K562 (cell line): ENCODE measurements around the gene HSD17B13. TPM values are rescaled to one million over a fixed set of nuclear protein-coding genes. Genes with fewer than 3 reads are reported as not detected.

Experiments
- ATAC-seq: fragments of 200-7000 bp; cut with Tn5 transposase; 3 replicates; pipeline ENCODE4 v1.9.1; 2020; ENCODE audit warnings: moderate library complexity
- BruUV-seq: library from RNA; stranded (reverse); fragments of 400-500 nt; replicated peaks from 2 replicates; lab custom pipeline; 2021; lab: Mats Ljungman, UMichigan
- CTCF ChIA-PET: fragments of 300-600 bp; formaldehyde crosslinking; extraction: SDS; loops from one replicate; lab custom pipeline; 2021; ENCODE audit warnings: low intra/inter-chr PET ratio; lab: Yijun Ruan, JAX
- POLR2A ChIA-PET: fragments of 300-600, 350-650 bp; sonication (Branson Sonifier 250); formaldehyde crosslinking; extraction: SDS; loops from one replicate; lab custom pipeline; 2021; ENCODE audit warnings: antibody characterized with exemption, inconsistent platforms; lab: Yijun Ruan, JAX
- DNase-seq, 4 experiments: peaks; one replicate each; pipeline versions ENCODE4 v3.0.0 to v3.0.0-alpha.2; 2011 to 2018; ENCODE audit warnings: low spot score in 3 of 4, mixed read lengths in 3 of 4; ENCODE audit errors: extremely low read depth in 1 of 4
- FAIRE-seq: peaks from 2 replicates; lab custom pipeline; 2011; peaks lifted over from hg19 to GRCh38; lab: Jason Lieb, UNC
- H2AFZ ChIP-seq: 2 replicates; pipeline ENCODE4 v1.6.0; 2011; ENCODE audit warnings: low read depth, low read length, control low read depth, inconsistent platforms
- H3K27ac ChIP-seq: fragments of 200-600 bp; 3 replicates; pipeline ENCODE4 v1.8.0; 2011; ENCODE audit warnings: low read depth, mild to moderate bottlenecking, control low read depth, inconsistent platforms, low read length, moderate library complexity, mixed read lengths; ENCODE audit errors: extremely low read depth
- H3K27me3 ChIP-seq, 2 experiments: fragments of 300-600 bp in 1 of 2; 2 replicates in 1 of 2; 3 replicates in 1 of 2; pipeline versions ENCODE4 v1.6.0 to v1.8.0; 2011; ENCODE audit warnings: inconsistent platforms in 2 of 2, low read length in 2 of 2, mild to moderate bottlenecking in 1 of 2, mixed read lengths in 1 of 2, moderate library complexity in 1 of 2; ENCODE audit not compliant: control insufficient read depth in 2 of 2, insufficient read depth in 2 of 2
- H3K36me3 ChIP-seq: fragments of 300-600 bp; 3 replicates; pipeline ENCODE4 v1.8.0; 2011; ENCODE audit warnings: mild to moderate bottlenecking, low read length, inconsistent platforms; ENCODE audit not compliant: control insufficient read depth, insufficient read depth
- H3K4me1 ChIP-seq, 2 experiments: fragments of 200-600 bp in 1 of 2; replicated peaks in 1 of 2; 2 replicates in 1 of 2; 3 replicates in 1 of 2; pipeline versions ENCODE4 v1.5.1 to v1.8.0; 2011; ENCODE audit warnings: inconsistent platforms in 2 of 2, low read length in 2 of 2, mild to moderate bottlenecking in 1 of 2, mixed read lengths in 1 of 2, moderate library complexity in 1 of 2; ENCODE audit not compliant: control insufficient read depth in 2 of 2, insufficient read depth in 2 of 2
- H3K4me2 ChIP-seq: 2 replicates; pipeline ENCODE4 v1.6.1; 2011; ENCODE audit warnings: low read length, control low read depth, inconsistent platforms, mixed read lengths; ENCODE audit not compliant: insufficient read depth
- H3K4me3 ChIP-seq: fragments of 200-600 bp; sonication (generic), shearing (Covaris generic); 2 replicates; pipeline ENCODE4 v1.5.1; 2016; ENCODE audit warnings: control low read depth, inconsistent platforms
- H3K79me2 ChIP-seq: fragments of 200-600 bp; 3 replicates; pipeline ENCODE4 v1.8.0; 2011; ENCODE audit warnings: low read length, inconsistent platforms; ENCODE audit not compliant: control insufficient read depth, insufficient read depth
- H3K9ac ChIP-seq, 2 experiments: 2 replicates each; pipeline versions ENCODE4 v1.6.0 to v1.6.1; 2011; ENCODE audit warnings: low read depth in 2 of 2, low read length in 2 of 2, control low read depth in 1 of 2, inconsistent platforms in 1 of 2, mild to moderate bottlenecking in 1 of 2, mixed read lengths in 1 of 2; ENCODE audit not compliant: insufficient read depth in 1 of 2
- H3K9me1 ChIP-seq: one replicate; pipeline ENCODE4 v1.6.0; 2011; ENCODE audit warnings: inconsistent platforms, mild to moderate bottlenecking, low read length, moderate library complexity; ENCODE audit not compliant: control insufficient read depth, insufficient read depth
- H3K9me3 ChIP-seq: replicated peaks from 2 replicates; pipeline ENCODE4 v1.5.1; 2011; ENCODE audit warnings: low read depth, low read length, inconsistent platforms; ENCODE audit not compliant: control insufficient read depth, insufficient read depth
- H4K20me1 ChIP-seq: replicated peaks from 2 replicates; pipeline ENCODE4 v1.6.1; 2011; ENCODE audit warnings: low read length, inconsistent platforms, mixed read lengths; ENCODE audit not compliant: control insufficient read depth, insufficient read depth
- ASH1L ChIP-seq: fragments of 450-650 bp; IDR thresholded peaks from 2 replicates; pipeline ENCODE4 v1.6.1; 2018; ENCODE audit warnings: borderline replicate concordance, mild to moderate bottlenecking, low read depth; ENCODE audit not compliant: partially characterized antibody
- MEF2D ChIP-seq: conservative IDR thresholded peaks from 2 replicates; pipeline ENCODE4 v1.6.1; 2016; ENCODE audit warnings: low read depth, missing genetic modification characterization, missing compliant biosample characterization
- MEIS2 ChIP-seq: fragments of 450-650 bp; IDR thresholded peaks from 2 replicates; pipeline ENCODE4 v1.6.1; 2014; ENCODE audit warnings: mild to moderate bottlenecking; ENCODE audit not compliant: partially characterized antibody
- MLLT1 ChIP-seq, 2 experiments: fragments of 450-650 bp; IDR thresholded peaks; 2 replicates each; pipeline ENCODE4 v1.6.1; 2016
- PKNOX1 ChIP-seq: fragments of 450-650 bp; IDR thresholded peaks from 2 replicates; pipeline ENCODE4 v1.6.1; 2016
- SRF ChIP-seq, 2 experiments: fragments of 250-450, 450-650 bp in 1 of 2; sonication (Bioruptor Pico) in 1 of 2; sonication (generic) in 1 of 2; formaldehyde crosslinking; IDR thresholded peaks; 2 replicates each; pipeline versions ENCODE4 v1.5.0 to v1.5.1; 2020 to 2022; ENCODE audit warnings: mild to moderate bottlenecking in 1 of 2, missing genetic modification reagents in 1 of 2
- ZNF75A ChIP-seq: fragments of 450-650 bp; formaldehyde crosslinking; IDR thresholded peaks from 2 replicates; pipeline ENCODE4 v1.4.0; 2020; ENCODE audit warnings: mild to moderate bottlenecking
- ZNF77 ChIP-seq: fragments of 250-450 bp; sonication (Bioruptor Pico); IDR thresholded peaks from 2 replicates; pipeline ENCODE4 v1.5.0; 2020
- WGBS: fragments of 100-300 bp; shearing (Covaris generic); methylation state at CpG from one replicate; pipeline ENCODE4 v1.1.6; 2016; ENCODE audit warnings: low coverage, mixed read lengths; ENCODE audit not compliant: insufficient coverage; ENCODE audit errors: missing lambda C conversion rate; 5-methylcytosine and 5-hydroxymethylcytosine counted together
- in situ Hi-C: fragments of 300-500 bp; cut with MboI; formaldehyde crosslinking; loops from 4 replicates; pipeline ENCODE4 v1.15.0; 2018; ENCODE audit warnings: inconsistent platforms, mixed read lengths
- intact Hi-C: fragments of 100-400 bp; cut with micrococcal nuclease; formaldehyde crosslinking; loops from 2 replicates; pipeline ENCODE4 v1.14.2; 2022
- polyA plus RNA-seq, 8 experiments: library from polyadenylated mRNA; depleted of rRNA in 4 of 8; stranded (reverse) in 5 of 8; unstranded in 3 of 8; fragments of >200 nt; fragmentation: Nextera tagmentation in 2 of 8; fragmentation: Illumina TruSeq in 1 of 8; extraction: Ambion mirVana in 2 of 8; extraction: Trizol in 1 of 8; gene quantifications; 2 replicates each; pipeline versions ENCODE4 v1.2.1 to v1.2.3, GENCODE V29; 2011 to 2014; ENCODE audit warnings: inconsistent platforms in 1 of 8, missing spikeins in 1 of 8
- total RNA-seq, 7 experiments: library from RNA; depleted of rRNA in 6 of 7; stranded (reverse); fragments of >200 nt in 6 of 7; fragmentation: Illumina TruSeq in 2 of 7; extraction: Trizol in 2 of 7; gene quantifications; 2 replicates each; pipeline versions ENCODE4 v1.2.1 to v1.2.3, GENCODE V29; 2011 to 2021; ENCODE audit warnings: low replicate concordance in 1 of 7

HSD17B13 gene
- total and polyA plus RNA-seq, 9 of the 15 experiments (the other 6 are each of a cell fraction or from before 2014, with no cell fraction given): 0.05 to 0.36 (median 0.29) TPM

GRCh38 chr4:87305562-87305961 lies 17.1 kb downstream of the HSD17B13 start:
- BruUV-seq: no TSS peak
- WGBS: 39% methylated on average over 7 of the region's 7 CpGs
- Histone ChIP-seq H3K4me3 (no peak overlapping the region), H3K27me3 (no peaks in the 10 kb centered on the region), H3K27ac (no peak overlapping the region), H4K20me1 (no peaks in the 10 kb centered on the region), H3K9me1 (no peaks in the 10 kb centered on the region), H2AFZ (no peak overlapping the region), H3K4me1 (no peaks in the 10 kb centered on the region), H3K79me2 (no peaks in the 10 kb centered on the region), H3K9me3 (no peaks in the 10 kb centered on the region), H3K36me3 (no peaks in the 10 kb centered on the region), H3K4me2 (no peak overlapping the region), H3K9ac (no peak overlapping the region)
- in situ Hi-C loops: no loop called here
- intact Hi-C loops: no loop called here
- DNase-seq (no peak), FAIRE-seq (no peak), ATAC-seq (no peak)
- ChIA-PET POLR2A (interaction anchor here (1.4 kb wide), 1 partner anchor 19 kb away, joined by 3 read pairs; no protein-coding TSS in a partner anchor), CTCF (interaction anchor here (0.5 kb wide), 1 partner anchor 1056 kb away, joined by 3 read pairs; no protein-coding TSS in a partner anchor)
- TF ChIP-seq SRF (CRISPR knock-in tag; IDR thresholded peaks at IDR 0.05): no peak

GRCh38 chr4:87304745-87305432 lies 17.8 kb downstream of the HSD17B13 start:
- DNase-seq (no peak), FAIRE-seq (no peak), ATAC-seq (peak; percentile 51; the same call in 2 of the 3 replicates)
- Histone ChIP-seq H3K27me3 (no peaks in the 10 kb centered on the region), H3K4me3 (no peak overlapping the region), H2AFZ (no peak overlapping the region), H3K79me2 (no peaks in the 10 kb centered on the region), H3K9ac (no peak overlapping the region), H3K9me1 (no peaks in the 10 kb centered on the region), H3K27ac (no peak overlapping the region), H3K36me3 (no peaks in the 10 kb centered on the region), H4K20me1 (no peaks in the 10 kb centered on the region), H3K9me3 (no peaks in the 10 kb centered on the region), H3K4me1 (no peaks in the 10 kb centered on the region), H3K4me2 (no peak overlapping the region)
- intact Hi-C loops (no loop called here), in situ Hi-C loops (no loop called here)
- no TSS peak for BruUV-seq
- WGBS: 20% methylated on average over 10 of the region's 10 CpGs
- POLR2A ChIA-PET: interaction anchor here (0.5 to 1.4 kb wide), 2 partner anchors 19 to 400 kb away, joined by 3 read pairs; no protein-coding TSS in a partner anchor
- CTCF ChIA-PET: no interaction called here
- TF ChIP-seq ASH1L (no peak), ZNF77 (CRISPR knock-in tag) (no peak), MEIS2 (peak; percentile 76), PKNOX1 (peak; percentile 58), MEF2D (tag) (no peak), ZNF75A (CRISPR knock-in tag) (no peak), MLLT1 (IDR thresholded peaks at IDR 0.05) (no peak)
